OCI-LY1 (cell line): ENCODE measurements around the gene CD22.

Experiments
- H2AFZ ChIP-seq: fragments of 200-600 bp; sonication (generic), shearing (Covaris generic); 2 replicates; pipeline ENCODE4 v1.6.0; 2014; ENCODE audit warnings: antibody characterized with exemption, mild to moderate bottlenecking, low read length
- H3F3A ChIP-seq: fragments of 200-600 bp; sonication (generic), shearing (Covaris generic); 2 replicates; pipeline ENCODE4 v1.6.0; 2014; ENCODE audit warnings: mild to moderate bottlenecking, antibody characterized with exemption, low read length, moderate library complexity; ENCODE audit not compliant: insufficient read depth
- H3K27ac ChIP-seq: fragments of 200-600 bp; sonication (generic); 2 replicates; pipeline ENCODE4 v1.5.1; 2014; ENCODE audit warnings: low read length, mixed run types, mild to moderate bottlenecking, low read depth; ENCODE audit not compliant: poor library complexity, severe bottlenecking
- H3K27me3 ChIP-seq: fragments of 200-600 bp; sonication (generic); 2 replicates; pipeline ENCODE4 v1.6.0; 2014; ENCODE audit warnings: antibody characterized with exemption, mild to moderate bottlenecking, low read length, moderate library complexity; ENCODE audit not compliant: insufficient read depth
- H3K36me3 ChIP-seq: fragments of 200-600 bp; sonication (generic); 2 replicates; pipeline ENCODE4 v1.6.1; 2014; ENCODE audit warnings: mild to moderate bottlenecking, antibody characterized with exemption, low read length, moderate library complexity, mixed read lengths; ENCODE audit not compliant: insufficient read depth
- H3K4me1 ChIP-seq: fragments of 200-600 bp; sonication (generic); 2 replicates; pipeline ENCODE4 v1.5.1; 2014; ENCODE audit warnings: mild to moderate bottlenecking, low read length, moderate library complexity; ENCODE audit not compliant: insufficient read depth, severe bottlenecking
- H3K4me2 ChIP-seq: fragments of 200-600 bp; sonication (generic), shearing (Covaris generic); 2 replicates; pipeline ENCODE4 v1.6.1; 2014; ENCODE audit warnings: low read length
- H3K4me3 ChIP-seq: fragments of 200-600 bp; sonication (generic); 2 replicates; pipeline ENCODE4 v1.5.1; 2014; ENCODE audit warnings: low read length, low read depth, mild to moderate bottlenecking, mixed read lengths; ENCODE audit not compliant: poor library complexity, severe bottlenecking
- H3K79me2 ChIP-seq: fragments of 200-600 bp; shearing (Covaris generic); 2 replicates; pipeline ENCODE4 v1.6.1; 2016; ENCODE audit warnings: mixed run types, low read length, mixed read lengths; ENCODE audit not compliant: insufficient read depth
- H3K9ac ChIP-seq: fragments of 200-600 bp; sonication (generic), shearing (Covaris generic); 2 replicates; pipeline ENCODE4 v1.6.1; 2014; ENCODE audit warnings: mild to moderate bottlenecking, low read length, mixed read lengths
- H3K9me2 ChIP-seq: fragments of 200-600 bp; sonication (generic), shearing (Covaris generic); 2 replicates; pipeline ENCODE4 v1.6.1; 2014; ENCODE audit warnings: low read depth, mild to moderate bottlenecking, low read length, mixed read lengths
- H3K9me3 ChIP-seq: fragments of 200-600 bp; shearing (Covaris generic); 2 replicates; pipeline ENCODE4 v1.6.1; 2014; ENCODE audit warnings: low read length, mixed read lengths
- H4K20me1 ChIP-seq: fragments of 200-600 bp; sonication (generic), shearing (Covaris generic); 2 replicates; pipeline ENCODE4 v1.6.0; 2016; ENCODE audit warnings: mild to moderate bottlenecking, low read length; ENCODE audit not compliant: insufficient read depth
- EZH2 ChIP-seq: fragments of 200-600 bp; sonication (generic), shearing (Covaris generic); IDR thresholded peaks from 2 replicates; pipeline ENCODE4 v1.8.0; 2017; ENCODE audit warnings: borderline replicate concordance, mixed run types, mild to moderate bottlenecking, antibody characterized with exemption, low read length, moderate library complexity, mixed read lengths
- TF ChIP-seq, protein P1 (sequence below): fragments of 200-600 bp; sonication (generic), shearing (Covaris generic); IDR thresholded peaks from 2 replicates; pipeline ENCODE4 v1.5.1; 2017; ENCODE audit warnings: mild to moderate bottlenecking, antibody characterized with exemption, low read length, moderate library complexity, mixed read lengths

Gene CD22

DNA sequence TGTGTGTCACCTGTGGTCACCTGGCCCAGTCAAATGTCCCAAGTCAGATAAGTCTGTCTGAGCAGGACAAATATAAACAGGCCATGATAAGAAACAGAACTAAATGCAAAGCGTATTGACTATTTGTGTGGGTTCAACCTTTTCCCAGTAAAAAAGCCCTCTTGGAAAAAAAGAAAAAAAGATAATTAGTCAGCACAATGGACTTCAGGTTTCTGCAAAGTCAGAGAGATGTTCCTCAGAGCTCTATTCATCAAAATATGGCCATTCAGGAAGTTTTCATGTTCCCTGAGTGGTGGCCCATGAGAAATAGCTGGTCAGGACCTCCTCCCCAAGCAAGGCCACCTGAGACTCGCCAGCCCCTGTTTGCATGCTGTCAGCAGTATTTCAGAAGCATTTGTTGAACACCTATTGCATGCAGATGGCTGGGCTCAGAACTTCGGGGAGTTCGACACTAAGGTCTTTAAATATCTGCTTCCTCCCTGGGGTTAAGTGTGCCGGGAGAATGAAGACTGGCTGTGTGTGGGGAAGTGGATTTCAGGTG, 32.0 kb downstream of the CD22 start:
- Histone ChIP-seq H3K4me3 (no peak overlapping the region), H3K9me3 (no peaks in the 10 kb centered on the region), H3K36me3 (no peaks in the 10 kb centered on the region), H3K27ac (no peak overlapping the region), H3K9me2 (no peaks in the 10 kb centered on the region), H3K9ac (no peak overlapping the region), H3K4me2 (no peak overlapping the region), H2AFZ (no peak overlapping the region), H3K4me1 (no peaks in the 10 kb centered on the region), H3K79me2 (no peaks in the 10 kb centered on the region), H3F3A (no peaks in the 10 kb centered on the region), H4K20me1 (no peaks in the 10 kb centered on the region), H3K27me3 (no peaks in the 10 kb centered on the region)
- TF ChIP-seq, protein P1, sequence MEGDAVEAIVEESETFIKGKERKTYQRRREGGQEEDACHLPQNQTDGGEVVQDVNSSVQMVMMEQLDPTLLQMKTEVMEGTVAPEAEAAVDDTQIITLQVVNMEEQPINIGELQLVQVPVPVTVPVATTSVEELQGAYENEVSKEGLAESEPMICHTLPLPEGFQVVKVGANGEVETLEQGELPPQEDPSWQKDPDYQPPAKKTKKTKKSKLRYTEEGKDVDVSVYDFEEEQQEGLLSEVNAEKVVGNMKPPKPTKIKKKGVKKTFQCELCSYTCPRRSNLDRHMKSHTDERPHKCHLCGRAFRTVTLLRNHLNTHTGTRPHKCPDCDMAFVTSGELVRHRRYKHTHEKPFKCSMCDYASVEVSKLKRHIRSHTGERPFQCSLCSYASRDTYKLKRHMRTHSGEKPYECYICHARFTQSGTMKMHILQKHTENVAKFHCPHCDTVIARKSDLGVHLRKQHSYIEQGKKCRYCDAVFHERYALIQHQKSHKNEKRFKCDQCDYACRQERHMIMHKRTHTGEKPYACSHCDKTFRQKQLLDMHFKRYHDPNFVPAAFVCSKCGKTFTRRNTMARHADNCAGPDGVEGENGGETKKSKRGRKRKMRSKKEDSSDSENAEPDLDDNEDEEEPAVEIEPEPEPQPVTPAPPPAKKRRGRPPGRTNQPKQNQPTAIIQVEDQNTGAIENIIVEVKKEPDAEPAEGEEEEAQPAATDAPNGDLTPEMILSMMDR, result no peak
- TF ChIP-seq EZH2, result no peak

DNA sequence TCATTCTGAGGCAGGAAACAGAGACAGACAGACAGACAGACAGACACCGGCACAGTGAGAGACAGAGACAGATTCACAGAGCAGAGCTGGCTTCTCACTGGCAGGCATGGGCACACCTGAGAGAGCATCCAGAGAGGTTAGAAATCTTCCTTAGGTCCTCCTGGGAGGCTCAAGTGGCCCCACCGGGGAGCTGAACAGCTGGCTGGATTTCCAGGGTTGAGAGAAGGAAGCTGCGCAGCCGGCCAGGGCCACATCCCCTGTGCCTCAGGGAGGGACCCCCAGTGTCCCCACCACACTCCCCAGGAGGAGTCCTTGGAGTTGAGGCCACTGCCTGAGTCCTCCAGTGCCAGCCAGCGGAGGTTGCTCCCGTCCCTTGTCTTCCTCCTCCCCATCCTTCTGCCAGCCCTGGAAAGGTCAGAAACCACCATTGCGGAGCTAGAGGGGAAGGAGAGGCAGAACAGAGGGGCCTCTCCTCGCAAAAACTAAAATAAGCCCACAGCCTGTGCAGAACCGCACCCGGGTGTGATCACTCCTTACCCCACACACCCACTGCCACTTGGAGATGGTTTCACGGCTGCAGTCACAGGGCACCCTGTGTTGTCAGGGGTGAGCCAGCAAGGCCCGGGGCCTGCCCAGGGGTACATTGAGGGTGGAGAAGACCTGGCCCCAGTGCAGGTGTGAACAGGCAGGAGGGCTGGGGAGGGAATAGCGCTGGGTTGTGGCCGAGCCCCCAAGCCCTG, 33.4 kb downstream of the CD22 start:
- H3K27ac ChIP-seq, result no peak overlapping the region
- H4K20me1 ChIP-seq, result no peaks in the 10 kb centered on the region
- no peaks in the 10 kb centered on the region for H3K36me3 ChIP-seq
- no peaks in the 10 kb centered on the region for H3K9me3 ChIP-seq
- H3K4me1 ChIP-seq, result no peaks in the 10 kb centered on the region
- H2AFZ ChIP-seq, result no peak overlapping the region
- TF ChIP-seq, protein P1, result no peak
- no peak for TF ChIP-seq EZH2
- no peak overlapping the region for H3K9ac ChIP-seq
- H3K4me2 ChIP-seq, result no peak overlapping the region
- no peaks in the 10 kb centered on the region for H3K79me2 ChIP-seq
- no peaks in the 10 kb centered on the region for H3K9me2 ChIP-seq
- no peaks in the 10 kb centered on the region for H3F3A ChIP-seq
- no peaks in the 10 kb centered on the region for H3K27me3 ChIP-seq
- H3K4me3 ChIP-seq, result no peak overlapping the region

DNA sequence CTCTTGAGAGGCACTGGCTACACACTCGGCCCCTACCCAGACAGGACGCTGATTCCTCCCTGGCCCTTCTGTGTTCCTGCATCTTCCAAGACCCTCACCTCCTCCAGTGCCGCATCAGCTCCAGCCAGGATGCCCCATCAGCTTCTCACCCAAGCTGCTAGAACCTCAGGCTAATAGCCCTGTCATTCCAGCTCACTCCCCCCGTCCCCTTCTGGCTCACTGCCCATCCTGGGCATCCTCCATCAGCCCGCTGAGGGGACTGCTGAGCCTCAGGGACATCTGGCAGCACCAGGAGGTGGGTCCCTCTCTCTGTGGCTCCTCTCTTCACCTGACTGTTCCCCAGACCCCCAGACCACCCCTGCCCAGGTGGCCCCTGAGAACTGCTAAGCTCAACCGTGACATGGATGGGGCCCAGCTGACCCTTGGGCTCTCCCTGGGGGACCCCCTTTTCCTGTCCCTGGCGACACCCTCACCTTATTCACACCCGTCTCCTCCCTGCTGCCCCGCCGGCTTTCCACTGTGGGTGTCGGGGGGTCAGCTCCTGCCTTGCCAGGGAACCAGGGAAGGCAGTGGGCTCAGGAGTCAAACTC, 34.1 kb downstream of the CD22 start:
- no peak for TF ChIP-seq EZH2
- TF ChIP-seq, protein P1, result no peak
- no peaks in the 10 kb centered on the region for H3K9me2 ChIP-seq
- no peak overlapping the region for H2AFZ ChIP-seq
- no peaks in the 10 kb centered on the region for H4K20me1 ChIP-seq
- no peak overlapping the region for H3K4me3 ChIP-seq
- H3K27ac ChIP-seq, result no peak overlapping the region
- H3K27me3 ChIP-seq, result no peaks in the 10 kb centered on the region
- H3K9ac ChIP-seq, result no peak overlapping the region
- no peaks in the 10 kb centered on the region for H3K36me3 ChIP-seq
- H3F3A ChIP-seq, result no peaks in the 10 kb centered on the region
- H3K4me1 ChIP-seq, result no peaks in the 10 kb centered on the region
- H3K79me2 ChIP-seq, result no peaks in the 10 kb centered on the region
- no peak overlapping the region for H3K4me2 ChIP-seq
- H3K9me3 ChIP-seq, result no peaks in the 10 kb centered on the region
